ENCODE data around the gene DRG2.

DRG2 gene

GRCh38 chr17:18145811-18146210 lies 58.1 kb downstream of the DRG2 start:
- DNase-seq = no peak

GRCh38 chr17:18146259-18146658 lies 58.5 kb downstream of the DRG2 start:
- DNase-seq = no peak

GRCh38 chr17:18146980-18147379 lies 59.2 kb downstream of the DRG2 start:
- no peak for DNase-seq

- no peak for DNase-seq
Observed at GRCh38 chr17:18148586-18148985, 60.8 kb downstream of the DRG2 start.

GRCh38 chr17:18151290-18151689 lies 63.5 kb downstream of the DRG2 start:
- DNase-seq = no peak

- no peak for DNase-seq
Observed at GRCh38 chr17:18155179-18155578, 67.4 kb downstream of the DRG2 start.

- DNase-seq = no peak
Observed at GRCh38 chr17:18156171-18156975, 68.6 kb downstream of the DRG2 start.

GRCh38 chr17:18156976-18157280 lies 69.2 kb downstream of the DRG2 start:
- DNase-seq = no peak

All from NCI-H1105 treated with DMSO at 0.1 percent for 48 hours (cell line).